Aorta (tissue), 5 donors: ENCODE measurements around the gene PIGBOS1. TPM values are rescaled to one million over a fixed set of nuclear protein-coding genes. Genes with fewer than 3 reads are reported as not detected.
"Not testable (repeated sequence)": the region's sequence is repeated elsewhere in the genome, so short reads cannot be mapped to it uniquely, and the experiment has no call there.

Experiments used
- ATAC-seq: fragments of 200-7000 bp; cut with Tn5 transposase; one replicate; pipeline ENCODE4 v1.9.1; 2022; ENCODE audit warnings: moderate library complexity; ENCODE audit not compliant: low FRiP score
- DNase-seq, 2 donors: peaks; one replicate each; pipeline ENCODE4 v3.0.0-alpha.2; 2020
- H3K27ac ChIP-seq, 2 donors: one replicate each; pipeline ENCODE4 v1.5.1; 2013; ENCODE audit warnings: low read length in 2 of 2, mild to moderate bottlenecking in 2 of 2, moderate library complexity in 2 of 2, control low read depth in 1 of 2, inconsistent platforms in 1 of 2, low read depth in 1 of 2
- H3K27me3 ChIP-seq, 2 donors: one replicate each; pipeline ENCODE4 v1.6.1; 2013; ENCODE audit warnings: control low read depth in 1 of 2, low read length in 1 of 2, mild to moderate bottlenecking in 1 of 2, moderate library complexity in 1 of 2; ENCODE audit not compliant: insufficient read depth in 2 of 2, control insufficient read depth in 1 of 2
- H3K36me3 ChIP-seq, 2 donors: one replicate each; pipeline ENCODE4 v1.6.1; 2013; ENCODE audit warnings: control low read depth in 1 of 2, low read length in 1 of 2, mild to moderate bottlenecking in 1 of 2; ENCODE audit not compliant: insufficient read depth in 2 of 2, control insufficient read depth in 1 of 2
- H3K4me1 ChIP-seq, 2 donors: one replicate each; pipeline ENCODE4 v1.6.1; 2013; ENCODE audit warnings: low read length in 2 of 2, control low read depth in 1 of 2, mild to moderate bottlenecking in 1 of 2, moderate library complexity in 1 of 2; ENCODE audit not compliant: insufficient read depth in 2 of 2, control insufficient read depth in 1 of 2
- H3K4me3 ChIP-seq, 2 donors: one replicate each; pipeline ENCODE4 v1.5.1; 2013; ENCODE audit warnings: low read length in 2 of 2, control low read depth in 1 of 2, mild to moderate bottlenecking in 1 of 2
- H3K9me3 ChIP-seq: one replicate; pipeline ENCODE4 v1.6.1; 2013; ENCODE audit warnings: mild to moderate bottlenecking, low read length; ENCODE audit not compliant: control insufficient read depth
- WGBS, 2 donors: extraction: QIAGEN DNeasy Blood & Tissue Kit; methylation state at CpG; one replicate each; pipeline ENCODE4 v1.1.7; 2013; 5-methylcytosine and 5-hydroxymethylcytosine counted together
- intact Hi-C, 2 donors: fragments of 100-400 bp; cut with DNase I; formaldehyde crosslinking; loops; one replicate each; pipeline versions ENCODE4 v1.14.2 to v1.15.0; 2022
- polyA plus RNA-seq, 2 donors: library from polyadenylated mRNA; stranded (reverse); fragments of 200-250 nt; gene quantifications; one replicate each; pipeline ENCODE4 v1.2.3, GENCODE V29; 2013
- total RNA-seq, 2 donors: library from RNA; stranded (reverse); fragmentation: NEBNext Ultra II Directional; extraction: Animal tissue kit (Norgen Biotek cat#: 25700); gene quantifications; one replicate each; pipeline ENCODE4 v1.2.1, GENCODE V29; 2021
- donor health status: healthy with polysubstance abuse.
- donor health status: Bipolar disorder and iron deficiency.
- donor health status: DM: no; HTN: no; CAD: no.
- donor health status: DM: no; HTN: no; CAD: no.
- donor health status: DM: yes; HTN: yes; CAD: no.

Gene PIGBOS1
- total and polyA plus RNA-seq, 4 donors: 12.5 to 21.7 (median 14.9) TPM

- no peak overlapping the region for H3K27ac ChIP-seq
- H3K4me3 ChIP-seq: no peak overlapping the region
- H3K4me1 ChIP-seq: peaks cover 2% of the 10 kb centered on the region in 2 donors
- ATAC-seq: no peak
- no peaks in the 10 kb centered on the region for H3K36me3 ChIP-seq
- H3K27me3 ChIP-seq: no peaks in the 10 kb centered on the region
- DNase-seq: no peak
- 82 to 83% methylated on average over 5 of the region's 5 CpGs for WGBS, 2 donors
- intact Hi-C loops: no loop called here
- H3K9me3 ChIP-seq: no peaks in the 10 kb centered on the region
These were observed 3.5 kb upstream of the PIGBOS1 start for GRCh38 chr15:55322467-55322866.

GRCh38 chr15:55320963-55321362, 2.0 kb upstream of the PIGBOS1 start:
- no peak overlapping the region for H3K27ac ChIP-seq
- peaks cover 2 to 3% of the 10 kb centered on the region in 2 donors for H3K4me1 ChIP-seq

GRCh38 chr15:55320238-55320550, 1.3 kb upstream of the PIGBOS1 start:
- Histone ChIP-seq H3K27ac (peak overlapping the region in 1 of 2 donors; percentile 19), H3K9me3 (no peaks in the 10 kb centered on the region), H3K27me3 (no peaks in the 10 kb centered on the region), H3K4me3 (peak overlapping the region; percentile 3 to 18), H3K4me1 (peaks cover 2 to 3% of the 10 kb centered on the region in 2 donors), H3K36me3 (no peaks in the 10 kb centered on the region)
- DNase-seq: no peak
- intact Hi-C loops: no loop called here
- no peak for ATAC-seq
- WGBS, 2 donors: 3 to 5% methylated on average over 2 of the region's 2 CpGs

More at GRCh38 chr15:55320963-55321362, 2.0 kb upstream of the PIGBOS1 start:
- Histone ChIP-seq H3K36me3 (no peaks in the 10 kb centered on the region), H3K27me3 (no peaks in the 10 kb centered on the region), H3K4me3 (no peak overlapping the region), H3K9me3 (no peaks in the 10 kb centered on the region)
- DNase-seq: no peak
- no peak for ATAC-seq
- WGBS, 2 donors: 80 to 83% methylated on average over 1 of the region's 1 CpG
- intact Hi-C loops: no loop called here

GRCh38 chr15:55319537-55320237, 764 bp upstream of the PIGBOS1 start:
- 23 to 30% methylated on average over 4 of the region's 4 CpGs for WGBS, 2 donors
- Histone ChIP-seq H3K27ac (peak overlapping the region in 1 of 2 donors; percentile 19), H3K4me3 (peak overlapping the region; percentile 46 to 75), H3K4me1 (peaks cover 2 to 3% of the 10 kb centered on the region in 2 donors), H3K36me3 (no peaks in the 10 kb centered on the region), H3K9me3 (no peaks in the 10 kb centered on the region), H3K27me3 (no peaks in the 10 kb centered on the region)
- intact Hi-C loops: loop anchor here in 1 of 2 donors (1.0 kb wide), 1 partner anchor 89 kb away; the partner anchor contains the start of genes CCPG1 and PIERCE2
- DNase-seq: peak in 1 of 2 donors; percentile 62
- ATAC-seq: peak; percentile 80

GRCh38 chr15:55302801-55303200, 16.1 kb downstream of the PIGBOS1 start:
- DNase-seq, ATAC-seq, H3K27ac ChIP-seq, H3K4me3 ChIP-seq, H3K4me1 ChIP-seq, intact Hi-C loops, H3K27me3 ChIP-seq, H3K36me3 ChIP-seq, H3K9me3 ChIP-seq: not testable (repeated sequence)
- WGBS, 2 donors: 91% methylated on average over 24 of the region's 32 CpGs; no CpG with 5 or more reads in 1 of the 2 donors

GRCh38 chr15:55297315-55297714, 21.6 kb downstream of the PIGBOS1 start:
- H3K27me3 ChIP-seq: no peaks in the 10 kb centered on the region
- DNase-seq: no peak
- intact Hi-C loops: loop anchor here in 1 of 2 donors (10.0 kb wide), 2 partner anchors 137 to 1323 kb away; partner anchors contain the start of gene UNC13C

GRCh38 chr15:55290528-55291057, 28.3 kb downstream of the PIGBOS1 start:
- Histone ChIP-seq H3K27ac (peak overlapping the region in 1 of 2 donors; percentile 82), H3K27me3 (no peaks in the 10 kb centered on the region), H3K4me3 (peak overlapping the region; percentile 70 to 71), H3K4me1 (no peaks in the 10 kb centered on the region), H3K36me3 (no peaks in the 10 kb centered on the region), H3K9me3 (no peaks in the 10 kb centered on the region)
- intact Hi-C loops: loop anchor here (2.0 to 10.0 kb wide), 4 partner anchors 70 to 1316 kb away; partner anchors contain the start of gene UNC13C (in 1 of the 2)
- DNase-seq: peak; percentile 91 to 96
- whole genome bisulfite sequencing, 2 donors: 13% methylated on average over 17 of the region's 17 CpGs
- peak; percentile 96 for ATAC-seq

More at GRCh38 chr15:55297315-55297714, 21.6 kb downstream of the PIGBOS1 start:
- Histone ChIP-seq H3K27ac (no peak overlapping the region), H3K36me3 (no peaks in the 10 kb centered on the region), H3K9me3 (no peaks in the 10 kb centered on the region), H3K4me3 (no peak overlapping the region), H3K4me1 (no peaks in the 10 kb centered on the region)
- no peak for ATAC-seq

- 0% methylated on average over 68 to 69 of the region's 69 CpGs for WGBS, 2 donors
- intact Hi-C loops: loop anchor here (1.0 to 10.0 kb wide), 6 partner anchors 69 to 1315 kb away; partner anchors contain the start of gene UNC13C (in 1 of the 2)
- Histone ChIP-seq H3K4me3 (peak within 1 kb of the TSS; percentile 70 to 71), H3K9me3 (no peaks in the 10 kb centered on the region), H3K27me3 (no peaks in the 10 kb centered on the region), H3K27ac (peak within 1 kb of the TSS; percentile 71 to 82), H3K36me3 (no peaks in the 10 kb centered on the region), H3K4me1 (no peaks in the 10 kb centered on the region)
- ATAC-seq (peak; percentile 92), DNase-seq (peak; percentile 84 to 92)
These were observed 29.0 kb downstream of the PIGBOS1 start, which contains the start of gene RAB27A for GRCh38 chr15:55289746-55290527. Gene RAB27A, minus strand, starts transcription at chr15:55289813. Its CDS starts 54,879 bp downstream, at chr15:55234934.
